Fibroblast of skin of scalp (primary cell): ENCODE data around the gene CD53.
"Not testable (repeated sequence)": the region's sequence is repeated elsewhere in the genome, so short reads cannot be mapped to it uniquely, and the experiment has no call there.

Experiments
- DNase-seq: peaks from one replicate; pipeline ENCODE4 v3.0.0-alpha.2; 2013

Gene CD53

GRCh38 chr1:110916669-110917306 lies 43.8 kb downstream of the CD53 start:
- DNase-seq = no peak

- no peak for DNase-seq
Observed at GRCh38 chr1:110918016-110918415, 45.1 kb downstream of the CD53 start.

DNA sequence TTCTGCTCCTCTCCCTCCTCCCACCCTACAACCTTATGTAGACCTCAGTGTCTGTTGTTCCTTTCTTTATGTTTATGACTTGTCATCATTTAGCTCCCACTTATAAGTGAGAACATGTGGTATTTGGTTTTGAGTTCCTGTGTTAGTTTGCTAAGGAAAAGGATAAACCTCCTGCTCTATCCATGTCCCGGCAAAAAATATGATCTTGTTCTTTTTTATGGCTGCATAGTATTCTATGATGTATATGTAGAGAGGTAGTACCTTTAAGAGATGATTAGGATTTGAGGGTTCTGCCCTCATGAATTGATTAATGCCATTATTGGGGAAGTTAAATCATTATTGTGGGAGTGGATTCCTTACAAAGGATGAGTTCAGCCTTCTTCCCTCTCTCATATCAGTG lies 49.0 kb downstream of the CD53 start:
- DNase-seq = no peak

DNA sequence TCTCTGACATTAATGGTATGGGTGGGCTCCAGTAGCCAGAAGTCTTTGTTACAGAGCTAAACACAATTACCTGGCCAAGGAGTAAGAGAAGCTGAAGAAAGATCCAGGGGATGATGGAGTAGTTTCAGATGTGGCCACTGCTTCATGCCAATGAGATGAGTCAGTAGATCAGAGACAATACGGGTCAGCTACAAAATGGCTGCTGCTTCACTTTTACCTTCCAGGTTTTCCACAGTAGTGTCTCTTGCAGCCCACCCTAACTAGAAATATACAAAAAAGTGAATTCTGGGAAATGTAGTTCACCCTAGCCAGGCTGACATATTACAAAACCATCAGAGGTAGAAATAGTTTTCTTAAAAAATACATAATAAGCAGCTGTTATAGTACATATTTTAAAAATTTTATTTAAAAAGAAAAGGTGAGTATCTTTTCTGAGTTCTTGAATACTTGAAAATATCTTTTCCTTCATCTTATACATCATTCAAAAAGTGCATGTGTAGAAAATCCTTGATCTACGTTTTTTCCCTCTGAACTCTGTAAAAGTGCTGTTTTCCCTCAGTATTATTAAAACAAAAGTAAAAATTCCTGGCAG lies 54.6 kb downstream of the CD53 start:
- no peak for DNase-seq

GRCh38 chr1:110928191-110928590 lies 55.2 kb downstream of the CD53 start:
- DNase-seq = no peak

- no peak for DNase-seq
Observed at GRCh38 chr1:110928904-110929303, 56.0 kb downstream of the CD53 start.

DNA sequence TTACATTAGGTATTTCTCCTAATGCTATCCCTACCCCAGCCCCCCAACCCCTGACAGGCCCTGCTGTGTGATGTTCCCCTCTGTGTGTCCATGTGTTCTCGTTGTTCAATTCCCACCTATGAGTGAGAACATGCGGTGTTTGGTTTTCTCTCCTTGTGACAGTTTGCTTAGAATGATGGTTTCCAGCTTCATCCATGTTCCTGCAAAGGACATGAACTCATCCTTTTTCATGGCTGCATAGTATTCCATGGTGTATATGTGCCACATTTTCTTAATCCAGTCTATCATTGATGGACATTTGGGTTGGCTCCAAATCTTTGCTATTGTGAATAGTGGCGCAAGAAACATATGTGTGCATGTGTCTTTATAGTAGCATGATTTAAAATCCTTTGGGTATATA lies 58.1 kb downstream of the CD53 start:
- not testable (repeated sequence) for DNase-seq

- no peak for DNase-seq
Observed at GRCh38 chr1:110936567-110936966, 63.6 kb downstream of the CD53 start.

DNA sequence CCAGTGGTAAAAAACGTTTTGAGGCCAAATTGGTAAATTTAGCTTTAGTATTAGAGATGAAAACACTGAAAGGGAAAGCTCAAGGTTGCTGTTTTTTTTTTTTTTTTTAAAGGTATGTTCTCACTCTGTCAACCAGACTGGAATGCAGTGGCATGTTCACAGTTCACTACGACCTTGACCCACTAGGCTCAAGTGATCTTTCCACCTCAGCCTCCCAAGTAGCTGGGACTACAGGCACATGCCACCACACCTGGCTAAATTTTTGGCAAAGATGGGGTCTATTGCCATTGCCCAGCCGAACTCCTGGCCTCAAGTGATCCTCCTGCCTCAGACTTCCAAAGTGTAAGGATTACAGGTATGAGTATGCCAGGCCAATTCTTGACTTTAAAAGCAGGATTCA lies 71.9 kb downstream of the CD53 start:
- DNase-seq = no peak

DNA sequence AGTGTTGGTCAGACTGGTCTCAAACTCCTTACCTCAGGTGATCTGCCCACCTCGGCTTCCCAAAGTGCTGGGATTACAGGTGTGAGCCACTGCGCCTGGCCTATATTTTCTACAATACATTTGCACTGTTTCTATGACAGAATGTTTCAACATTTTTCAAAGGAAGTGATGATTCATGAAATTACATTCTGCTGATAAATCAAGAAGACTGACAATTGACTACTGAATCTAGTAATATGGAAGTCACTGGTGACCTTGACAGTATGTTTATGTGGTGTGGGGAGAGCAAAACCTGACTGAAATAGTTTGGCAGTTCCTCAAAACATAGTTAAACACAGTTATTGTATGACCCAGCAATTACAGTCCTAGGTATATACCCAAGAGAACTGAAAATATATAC lies 72.7 kb downstream of the CD53 start:
- DNase-seq = no peak

GRCh38 chr1:110948038-110948810 lies 75.3 kb downstream of the CD53 start:
- DNase-seq = peak; percentile 25
